Measurements from ENCODE around the gene GSDMA.

GSDMA gene

DNA sequence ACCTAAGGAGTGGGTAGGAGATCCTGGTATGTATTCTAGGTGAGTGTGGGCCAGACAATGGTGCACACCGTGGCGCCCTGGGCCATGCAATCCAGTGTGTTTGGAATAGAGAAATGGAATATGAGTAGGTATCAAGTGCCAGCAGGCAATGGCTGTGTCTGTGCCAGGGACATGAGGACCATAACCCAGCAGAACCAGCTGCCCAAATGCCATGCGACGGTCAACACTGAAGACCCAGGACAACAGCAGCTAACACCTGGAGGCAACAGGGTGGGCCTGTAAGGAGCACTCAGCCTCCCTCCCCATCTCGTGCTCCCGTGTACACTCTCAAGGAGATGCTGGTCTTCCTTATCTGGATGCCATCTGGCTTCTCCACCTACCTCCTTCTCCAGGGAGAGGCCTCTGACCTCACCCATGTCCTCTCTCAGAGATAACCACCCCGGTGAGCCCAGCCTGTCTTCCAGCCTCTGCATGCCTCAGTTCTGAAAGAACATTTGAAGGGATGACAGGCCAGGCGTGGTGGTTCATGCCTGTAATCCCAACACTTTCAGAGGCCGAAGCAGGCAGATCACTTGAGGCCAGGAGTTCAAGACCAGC is 43.6 kb upstream of the GSDMA start:
- no peak overlapping the region for H3K18ac ChIP-seq (ENCODE audit: low read length)
- H3K4me2 ChIP-seq (ENCODE audit: low read length): no peak overlapping the region
- DNase-seq: peak; percentile 81 to 84
- no peak overlapping the region for H3K4ac ChIP-seq (ENCODE audit: low read depth, low read length)
- no peaks in the 10 kb centered on the region for H3K9me3 ChIP-seq (ENCODE audit: insufficient read depth, low read depth, low read length)
- no CpG with 5 or more reads among the region's 9 CpGs for WGBS (ENCODE audit: extremely low coverage, insufficient coverage, insufficient read length)
- no peak overlapping the region for H3K27ac ChIP-seq (ENCODE audit: low read depth, low read length)
- no peak overlapping the region for H3K4me3 ChIP-seq (ENCODE audit: low read depth, low read length)
- H3K79me2 ChIP-seq (ENCODE audit: control insufficient read depth, insufficient read depth, low read length, poor library complexity): no peaks in the 10 kb centered on the region
- H3K36me3 ChIP-seq (ENCODE audit: control insufficient read depth in 1 of 2, insufficient read depth in 2 of 2, low read length in 2 of 2): peaks cover 42 to 43% of the 10 kb centered on the region in 2 experiments
- H3K9ac ChIP-seq (ENCODE audit: low read length): no peak overlapping the region
- no peaks in the 10 kb centered on the region for H3K27me3 ChIP-seq (ENCODE audit: insufficient read depth, low read length)
- no peak overlapping the region for H4K12ac ChIP-seq (ENCODE audit: low read depth, low read length)
- H3K4me1 ChIP-seq (ENCODE audit: control insufficient read depth in 1 of 2, insufficient read depth in 2 of 2, low read length in 2 of 2): peaks cover 4 to 5% of the 10 kb centered on the region in 2 experiments
- H3K23ac ChIP-seq (ENCODE audit: low read length): no peak overlapping the region
- H4K91ac ChIP-seq (ENCODE audit: low read depth, low read length): no peak overlapping the region
- no peak overlapping the region for H2AK5ac ChIP-seq (ENCODE audit: low read length)
- H4K8ac ChIP-seq (ENCODE audit: low read depth, low read length): no peak overlapping the region
- no peak overlapping the region for H3K14ac ChIP-seq (ENCODE audit: low read length)
- no peak overlapping the region for H2AFZ ChIP-seq (ENCODE audit: insufficient read depth, low read length, poor library complexity)
- no peaks in the 10 kb centered on the region for H3K79me1 ChIP-seq (ENCODE audit: low read length)
- H2BK12ac ChIP-seq (ENCODE audit: low read length): no peak overlapping the region
- no peak overlapping the region for H2BK5ac ChIP-seq (ENCODE audit: low read depth, low read length, poor library complexity)
- no peak overlapping the region for H2BK120ac ChIP-seq (ENCODE audit: insufficient read depth, low read length, poor library complexity)

DNA sequence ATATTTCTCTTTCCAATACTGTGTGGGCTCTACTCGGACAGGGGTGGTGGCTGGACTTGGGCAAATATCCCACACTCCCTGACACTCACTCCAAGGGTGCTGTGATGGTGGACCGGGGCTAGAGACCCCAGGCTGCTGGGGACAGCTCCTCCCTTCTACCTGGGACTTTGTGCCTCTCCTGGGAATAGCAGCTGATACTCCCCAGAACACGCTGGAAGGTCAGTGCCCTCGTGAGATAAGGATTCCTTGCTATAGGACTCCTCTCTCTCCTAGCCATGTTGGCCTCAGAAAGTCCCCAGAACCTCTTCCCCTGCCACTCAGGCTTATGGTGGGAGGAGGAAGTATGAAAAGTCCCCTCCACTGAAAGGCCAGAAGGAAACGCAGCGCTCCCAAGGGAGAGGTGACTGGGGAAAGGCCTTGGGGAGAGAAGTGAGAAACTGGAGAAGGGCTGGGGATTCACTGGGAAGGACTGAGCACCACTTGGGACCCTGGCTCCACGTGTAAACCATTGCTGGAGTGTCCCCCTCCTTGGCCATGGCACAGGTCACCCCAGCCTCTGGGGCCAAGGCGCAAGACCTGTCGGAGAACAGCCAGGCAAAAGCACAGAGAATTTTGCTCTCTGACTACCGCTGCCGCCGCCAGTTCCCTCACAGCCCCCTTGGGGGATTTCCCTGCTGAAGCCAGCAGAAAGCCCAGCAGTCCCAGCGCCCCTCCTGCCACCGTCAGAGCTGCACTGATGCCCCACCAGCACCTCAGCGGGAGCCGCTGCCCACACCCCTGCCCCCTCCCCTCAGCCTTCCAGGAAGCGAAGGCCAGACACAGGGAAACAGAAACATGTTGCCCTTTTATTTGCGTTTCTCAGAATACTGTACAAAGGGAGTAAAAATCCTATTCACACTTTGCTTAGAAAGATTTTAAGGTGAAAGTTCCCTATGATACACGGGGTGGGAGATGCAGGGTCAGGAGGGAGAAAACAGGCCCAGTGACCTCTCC is 42.3 kb upstream of the GSDMA start:
- H3K4me2 ChIP-seq (ENCODE audit: low read length): no peak overlapping the region
- no peak overlapping the region for H3K27ac ChIP-seq (ENCODE audit: low read depth, low read length)
- no peak overlapping the region for H3K23ac ChIP-seq (ENCODE audit: low read length)
- no peak overlapping the region for H2AFZ ChIP-seq (ENCODE audit: insufficient read depth, low read length, poor library complexity)
- H3K9me3 ChIP-seq (ENCODE audit: insufficient read depth, low read depth, low read length): no peaks in the 10 kb centered on the region
- H3K9ac ChIP-seq (ENCODE audit: low read length): no peak overlapping the region
- H4K91ac ChIP-seq (ENCODE audit: low read depth, low read length): no peak overlapping the region
- peaks cover 14 to 15% of the 10 kb centered on the region in 2 experiments for H3K4me1 ChIP-seq (ENCODE audit: control insufficient read depth in 1 of 2, insufficient read depth in 2 of 2, low read length in 2 of 2)
- H2BK120ac ChIP-seq (ENCODE audit: insufficient read depth, low read length, poor library complexity): no peak overlapping the region
- no peak overlapping the region for H3K4ac ChIP-seq (ENCODE audit: low read depth, low read length)
- no peak overlapping the region for H3K4me3 ChIP-seq (ENCODE audit: low read depth, low read length)
- no peaks in the 10 kb centered on the region for H3K79me1 ChIP-seq (ENCODE audit: low read length)
- WGBS (ENCODE audit: extremely low coverage, insufficient coverage, insufficient read length): no CpG with 5 or more reads among the region's 19 CpGs
- no peak overlapping the region for H2BK12ac ChIP-seq (ENCODE audit: low read length)
- H3K27me3 ChIP-seq (ENCODE audit: insufficient read depth, low read length): no peaks in the 10 kb centered on the region
- H2BK5ac ChIP-seq (ENCODE audit: low read depth, low read length, poor library complexity): no peak overlapping the region
- H3K79me2 ChIP-seq (ENCODE audit: control insufficient read depth, insufficient read depth, low read length, poor library complexity): no peaks in the 10 kb centered on the region
- H3K18ac ChIP-seq (ENCODE audit: low read length): no peak overlapping the region
- peaks cover 42 to 43% of the 10 kb centered on the region in 2 experiments for H3K36me3 ChIP-seq (ENCODE audit: control insufficient read depth in 1 of 2, insufficient read depth in 2 of 2, low read length in 2 of 2)
- H3K14ac ChIP-seq (ENCODE audit: low read length): no peak overlapping the region
- no peak overlapping the region for H4K12ac ChIP-seq (ENCODE audit: low read depth, low read length)
- no peak overlapping the region for H4K8ac ChIP-seq (ENCODE audit: low read depth, low read length)
- no peak overlapping the region for H2AK5ac ChIP-seq (ENCODE audit: low read length)
- no peak for DNase-seq

DNA sequence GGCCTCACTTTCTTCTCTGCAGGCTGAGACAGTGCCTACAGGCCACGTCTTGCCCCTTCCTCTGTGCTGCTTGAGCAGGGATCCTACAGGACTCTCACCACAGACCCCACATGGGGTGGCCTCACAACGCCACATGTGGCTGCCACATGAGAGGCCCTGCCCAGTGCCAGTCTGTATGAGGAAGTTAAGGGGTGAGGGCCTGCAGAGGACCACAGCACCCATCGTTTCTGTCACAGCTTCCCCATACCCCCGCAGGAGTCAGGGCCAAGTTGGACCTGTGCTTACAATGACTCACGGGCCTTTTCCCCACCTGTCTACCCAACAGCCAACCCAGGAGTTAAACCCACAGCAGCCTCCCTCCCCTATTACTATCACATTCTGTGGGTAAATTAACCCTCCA is 41.5 kb upstream of the GSDMA start:
- no peak overlapping the region for H3K9ac ChIP-seq (ENCODE audit: low read length)
- no peak overlapping the region for H3K4ac ChIP-seq (ENCODE audit: low read depth, low read length)
- no peak overlapping the region for H2BK120ac ChIP-seq (ENCODE audit: insufficient read depth, low read length, poor library complexity)
- WGBS (ENCODE audit: extremely low coverage, insufficient coverage, insufficient read length): no CpG with 5 or more reads among the region's 5 CpGs
- no peak overlapping the region for H2AFZ ChIP-seq (ENCODE audit: insufficient read depth, low read length, poor library complexity)
- H4K8ac ChIP-seq (ENCODE audit: low read depth, low read length): no peak overlapping the region
- no peak overlapping the region for H3K4me3 ChIP-seq (ENCODE audit: low read depth, low read length)
- no peak overlapping the region for H4K91ac ChIP-seq (ENCODE audit: low read depth, low read length)
- no peak overlapping the region for H3K14ac ChIP-seq (ENCODE audit: low read length)
- peaks cover 42 to 43% of the 10 kb centered on the region in 2 experiments for H3K36me3 ChIP-seq (ENCODE audit: control insufficient read depth in 1 of 2, insufficient read depth in 2 of 2, low read length in 2 of 2)
- H3K79me2 ChIP-seq (ENCODE audit: control insufficient read depth, insufficient read depth, low read length, poor library complexity): no peaks in the 10 kb centered on the region
- no peak overlapping the region for H3K4me2 ChIP-seq (ENCODE audit: low read length)
- no peak overlapping the region for H2AK5ac ChIP-seq (ENCODE audit: low read length)
- H3K79me1 ChIP-seq (ENCODE audit: low read length): no peaks in the 10 kb centered on the region
- H2BK5ac ChIP-seq (ENCODE audit: low read depth, low read length, poor library complexity): no peak overlapping the region
- DNase-seq: no peak
- H3K27ac ChIP-seq (ENCODE audit: low read depth, low read length): no peak overlapping the region
- H3K4me1 ChIP-seq (ENCODE audit: control insufficient read depth in 1 of 2, insufficient read depth in 2 of 2, low read length in 2 of 2): peaks cover 16% of the 10 kb centered on the region in 2 experiments
- H2BK12ac ChIP-seq (ENCODE audit: low read length): no peak overlapping the region
- H3K18ac ChIP-seq (ENCODE audit: low read length): no peak overlapping the region
- H3K9me3 ChIP-seq (ENCODE audit: insufficient read depth, low read depth, low read length): no peaks in the 10 kb centered on the region
- no peak overlapping the region for H4K12ac ChIP-seq (ENCODE audit: low read depth, low read length)
- no peaks in the 10 kb centered on the region for H3K27me3 ChIP-seq (ENCODE audit: insufficient read depth, low read length)
- no peak overlapping the region for H3K23ac ChIP-seq (ENCODE audit: low read length)

DNA sequence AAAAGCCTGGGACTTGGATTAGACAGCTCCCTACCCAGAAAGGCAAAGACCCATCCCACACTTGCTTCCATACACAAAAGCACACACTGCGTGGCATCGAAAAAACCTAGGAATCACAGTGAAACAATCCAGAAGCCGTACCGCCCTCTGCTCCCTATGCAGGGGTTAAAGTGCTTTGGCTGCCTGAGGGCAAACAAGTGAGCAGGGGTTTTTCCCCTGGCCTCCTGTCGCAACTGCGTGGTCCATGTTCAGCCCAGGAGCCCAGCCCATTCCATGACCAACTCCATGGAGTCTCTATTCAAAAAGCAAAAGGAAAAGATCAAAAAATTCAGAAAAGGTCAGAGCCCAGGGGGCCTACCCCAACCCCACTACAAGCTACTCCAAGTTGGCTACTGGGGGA is 40.8 kb upstream of the GSDMA start:
- no peak overlapping the region for H3K4me3 ChIP-seq (ENCODE audit: low read depth, low read length)
- peaks cover under 1% of the 10 kb centered on the region for H3K79me1 ChIP-seq (ENCODE audit: low read length)
- no CpG with 5 or more reads among the region's 6 CpGs for WGBS (ENCODE audit: extremely low coverage, insufficient coverage, insufficient read length)
- no peak overlapping the region for H3K9ac ChIP-seq (ENCODE audit: low read length)
- H3K36me3 ChIP-seq (ENCODE audit: control insufficient read depth in 1 of 2, insufficient read depth in 2 of 2, low read length in 2 of 2): peaks cover 42 to 43% of the 10 kb centered on the region in 2 experiments
- no peak overlapping the region for H3K23ac ChIP-seq (ENCODE audit: low read length)
- no peak overlapping the region for H2BK5ac ChIP-seq (ENCODE audit: low read depth, low read length, poor library complexity)
- DNase-seq: no peak
- no peak overlapping the region for H3K4me2 ChIP-seq (ENCODE audit: low read length)
- H3K27ac ChIP-seq (ENCODE audit: low read depth, low read length): no peak overlapping the region
- H2BK12ac ChIP-seq (ENCODE audit: low read length): no peak overlapping the region
- no peak overlapping the region for H4K12ac ChIP-seq (ENCODE audit: low read depth, low read length)
- no peak overlapping the region for H4K91ac ChIP-seq (ENCODE audit: low read depth, low read length)
- H3K4ac ChIP-seq (ENCODE audit: low read depth, low read length): no peak overlapping the region
- H3K79me2 ChIP-seq (ENCODE audit: control insufficient read depth, insufficient read depth, low read length, poor library complexity): peaks cover under 1% of the 10 kb centered on the region
- no peak overlapping the region for H3K18ac ChIP-seq (ENCODE audit: low read length)
- H3K9me3 ChIP-seq (ENCODE audit: insufficient read depth, low read depth, low read length): no peaks in the 10 kb centered on the region
- no peak overlapping the region for H4K8ac ChIP-seq (ENCODE audit: low read depth, low read length)
- H3K4me1 ChIP-seq (ENCODE audit: control insufficient read depth in 1 of 2, insufficient read depth in 2 of 2, low read length in 2 of 2): peaks cover 21% of the 10 kb centered on the region in 2 experiments
- no peak overlapping the region for H2AFZ ChIP-seq (ENCODE audit: insufficient read depth, low read length, poor library complexity)
- H2AK5ac ChIP-seq (ENCODE audit: low read length): no peak overlapping the region
- no peaks in the 10 kb centered on the region for H3K27me3 ChIP-seq (ENCODE audit: insufficient read depth, low read length)
- no peak overlapping the region for H3K14ac ChIP-seq (ENCODE audit: low read length)
- no peak overlapping the region for H2BK120ac ChIP-seq (ENCODE audit: insufficient read depth, low read length, poor library complexity)

Measured in trophoblast cell (in vitro differentiated cells and primary cell).